CD4-positive, alpha-beta T cell (primary cell): Measurements from ENCODE around the gene SORCS2. TPM values are rescaled to one million over a fixed set of nuclear protein-coding genes. Genes with fewer than 3 reads are reported as not detected.

Experiments
- ATAC-seq: fragments of 200-7000 bp; cut with Tn5 transposase; one replicate; pipeline ENCODE4 v1.10.0; 2022; ENCODE audit warnings: mild to moderate bottlenecking; ENCODE audit not compliant: poor library complexity
- CTCF ChIA-PET: fragments of 350-600 bp; sonication (Branson Sonifier 250); formaldehyde crosslinking; loops from one replicate; lab custom pipeline; 2021; ENCODE audit warnings: antibody characterized with exemption, inconsistent platforms; lab: Charles Lee
- POLR2A ChIA-PET: fragments of 350-600 bp; sonication (Branson Sonifier 250); formaldehyde crosslinking; loops from one replicate; lab custom pipeline; 2021; ENCODE audit warnings: antibody characterized with exemption, inconsistent platforms; lab: Charles Lee
- DNase-seq, 14 experiments: peaks; one replicate each; pipeline ENCODE4 v3.0.0-alpha.2; 2013 to 2020; ENCODE audit warnings: mixed read lengths in 2 of 14
- H3K27ac ChIP-seq, 2 donors: one replicate each; pipeline versions ENCODE4 v1.5.1 to v1.7.0; 2013; ENCODE audit warnings: low read length in 2 of 2, low read depth in 1 of 2, mild to moderate bottlenecking in 1 of 2
- H3K27me3 ChIP-seq, 2 experiments: 1 replicate in 1 of 2; 2 replicates in 1 of 2; pipeline versions ENCODE4 v1.6.1 to v1.7.0; 2013; ENCODE audit warnings: low read length in 2 of 2, control low read depth in 1 of 2, mild to moderate bottlenecking in 1 of 2, moderate library complexity in 1 of 2; ENCODE audit not compliant: insufficient read depth in 2 of 2, control insufficient read depth in 1 of 2
- H3K36me3 ChIP-seq: one replicate; pipeline ENCODE4 v1.6.1; 2013; ENCODE audit warnings: low read length, control low read depth; ENCODE audit not compliant: insufficient read depth
- H3K4me1 ChIP-seq: one replicate; pipeline ENCODE4 v1.6.1; 2013; ENCODE audit warnings: low read length, control low read depth; ENCODE audit not compliant: insufficient read depth
- H3K4me3 ChIP-seq: one replicate; pipeline ENCODE4 v1.5.1; 2013; ENCODE audit warnings: mild to moderate bottlenecking, low read length, moderate library complexity
- H3K9me3 ChIP-seq, 2 experiments: 1 replicate in 1 of 2; 2 replicates in 1 of 2; pipeline versions ENCODE4 v1.6.1 to v1.7.0; 2013; ENCODE audit warnings: low read length in 2 of 2, mild to moderate bottlenecking in 2 of 2, control low read depth in 1 of 2, moderate library complexity in 1 of 2; ENCODE audit not compliant: control insufficient read depth in 1 of 2, insufficient read depth in 1 of 2
- H3K27ac Mint-ChIP-seq: one replicate; pipeline ENCODE4 v1.8.0; 2020; ENCODE audit warnings: mixed read lengths
- H3K27me3 Mint-ChIP-seq: one replicate; pipeline ENCODE4 v1.8.0; 2021; ENCODE audit warnings: mixed read lengths
- H3K36me3 Mint-ChIP-seq: one replicate; pipeline ENCODE4 v1.8.0; 2021; ENCODE audit warnings: low read depth, mixed read lengths
- H3K4me1 Mint-ChIP-seq: one replicate; pipeline ENCODE4 v1.8.0; 2021; ENCODE audit warnings: low read depth, mixed read lengths
- H3K4me3 Mint-ChIP-seq: one replicate; pipeline ENCODE4 v1.8.0; 2020; ENCODE audit warnings: mild to moderate bottlenecking, mixed read lengths
- H3K9me3 Mint-ChIP-seq: one replicate; pipeline ENCODE4 v1.8.0; 2020; ENCODE audit warnings: mixed read lengths
- CTCF ChIP-seq: fragments of 200-600 bp; IDR thresholded peaks from one replicate; pipeline ENCODE4 v1.8.0; 2022; ENCODE audit warnings: antibody characterized with exemption, mild to moderate bottlenecking
- intact Hi-C, 2 experiments: fragments of 100-400 bp; cut with DNase I in 1 of 2; cut with micrococcal nuclease in 1 of 2; formaldehyde crosslinking; loops; one replicate each; pipeline versions ENCODE4 v1.15.1 to v1.9.0; 2023 to 2025; cut with DNase I, micrococcal nuclease
- total RNA-seq, 174 experiments: library from RNA in 2 of 174; stranded (reverse) in 2 of 174; gene quantifications; one replicate each; pipeline ENCODE4 v1.2.3 and lab custom pipeline; 2021 to 2026

Gene SORCS2
- total RNA-seq, 2 experiments from 2014 or later = not detected

DNA sequence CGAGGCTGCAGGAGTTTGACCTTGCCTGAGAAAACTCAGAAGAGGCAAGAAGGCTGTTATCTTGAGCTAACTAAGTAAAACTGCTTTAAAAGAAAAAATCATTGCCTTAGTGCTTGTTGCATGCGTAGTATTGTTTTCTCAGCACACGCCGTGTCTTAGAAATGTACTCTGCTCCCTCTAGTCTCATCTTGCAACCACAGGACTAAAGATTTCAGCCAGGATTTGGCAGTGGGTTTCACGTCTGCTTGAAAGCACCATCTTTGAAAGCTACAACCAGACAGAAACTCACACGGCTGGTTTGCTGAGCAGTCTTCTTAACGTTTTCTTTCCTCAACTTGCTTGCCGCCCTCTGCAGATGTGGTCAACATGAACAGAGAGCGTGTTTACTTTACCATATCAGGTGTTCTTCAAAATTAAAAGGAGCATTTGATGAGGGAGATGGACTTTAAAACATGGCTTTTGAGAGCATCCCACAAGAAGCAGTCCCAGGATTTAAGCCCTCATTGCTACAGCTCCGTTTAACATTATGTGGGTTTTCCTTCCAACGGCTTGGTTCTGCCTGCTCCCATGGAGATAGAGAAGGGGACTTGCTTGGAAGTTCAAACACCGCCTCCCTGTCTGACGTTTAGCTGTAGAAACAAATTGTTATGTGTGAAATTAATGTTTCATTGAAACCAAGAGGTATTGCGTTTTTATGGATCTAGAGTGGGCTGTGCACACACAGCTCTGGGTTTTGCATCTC is 3.4 kb downstream of the SORCS2 start:
- no peaks in the 10 kb centered on the region for H3K9me3 Mint-ChIP-seq
- Histone ChIP-seq H3K4me1 (peaks cover 8% of the 10 kb centered on the region), H3K4me3 (no peak overlapping the region), H3K9me3 (no peaks in the 10 kb centered on the region), H3K36me3 (no peaks in the 10 kb centered on the region), H3K27ac (no peak overlapping the region), H3K27me3 (peaks cover 34 to 49% of the 10 kb centered on the region in 2 experiments)
- intact Hi-C loops = loop anchor here (10.0 kb wide), 2 partner anchors 609 to 789 kb away; no protein-coding TSS in a partner anchor
- DNase-seq (no peak), ATAC-seq (no peak)
- ChIA-PET CTCF (no interaction called here), POLR2A (no interaction called here)
- H3K27ac Mint-ChIP-seq = no peak overlapping the region
- no peak for TF ChIP-seq CTCF
- H3K27me3 Mint-ChIP-seq = peaks cover 59% of the 10 kb centered on the region
- H3K4me3 Mint-ChIP-seq = no peak overlapping the region
- H3K36me3 Mint-ChIP-seq = no peaks in the 10 kb centered on the region
- H3K4me1 Mint-ChIP-seq = no peaks in the 10 kb centered on the region

- DNase-seq (no peak), ATAC-seq (no peak)
- no peaks in the 10 kb centered on the region for H3K36me3 Mint-ChIP-seq
- no peaks in the 10 kb centered on the region for H3K9me3 Mint-ChIP-seq
- Histone ChIP-seq H3K9me3 (no peaks in the 10 kb centered on the region), H3K27ac (no peak overlapping the region), H3K4me1 (peaks cover 8% of the 10 kb centered on the region), H3K36me3 (no peaks in the 10 kb centered on the region), H3K4me3 (no peak overlapping the region), H3K27me3 (peaks cover 33 to 49% of the 10 kb centered on the region in 2 experiments)
- POLR2A ChIA-PET = no interaction called here
- no peak overlapping the region for H3K27ac Mint-ChIP-seq
- no peak for TF ChIP-seq CTCF
- intact Hi-C loops = loop anchor here (10.0 kb wide), 2 partner anchors 609 to 789 kb away; no protein-coding TSS in a partner anchor
- CTCF ChIA-PET = no interaction called here
- H3K27me3 Mint-ChIP-seq = peaks cover 60% of the 10 kb centered on the region
- H3K4me3 Mint-ChIP-seq = no peak overlapping the region
- H3K4me1 Mint-ChIP-seq = no peaks in the 10 kb centered on the region
Measured at GRCh38 chr4:7196288-7196651, 3.9 kb downstream of the SORCS2 start.

GRCh38 chr4:7196736-7197135 is 4.4 kb downstream of the SORCS2 start:
- Histone ChIP-seq H3K36me3 (no peaks in the 10 kb centered on the region), H3K4me3 (no peak overlapping the region), H3K9me3 (no peaks in the 10 kb centered on the region), H3K4me1 (peaks cover 8% of the 10 kb centered on the region), H3K27me3 (peaks cover 30 to 45% of the 10 kb centered on the region in 2 experiments), H3K27ac (no peak overlapping the region)
- TF ChIP-seq CTCF = no peak
- DNase-seq (no peak), ATAC-seq (no peak)
- Mint-ChIP-seq H3K4me3 (no peak overlapping the region), H3K36me3 (no peaks in the 10 kb centered on the region), H3K27ac (no peak overlapping the region), H3K9me3 (no peaks in the 10 kb centered on the region), H3K27me3 (peaks cover 64% of the 10 kb centered on the region), H3K4me1 (no peaks in the 10 kb centered on the region)
- ChIA-PET CTCF (no interaction called here), POLR2A (no interaction called here)
- intact Hi-C loops = loop anchor here (10.0 kb wide), 2 partner anchors 608 to 788 kb away; no protein-coding TSS in a partner anchor
